ENCODE measurements around the gene ARHGAP22. TPM values are rescaled to one million over a fixed set of nuclear protein-coding genes. Genes with fewer than 3 reads are reported as not detected.

The ARHGAP22 gene
- total RNA-seq, 1 experiment from 2014 or later, result 9.9 TPM

GRCh38 chr10:48452879-48453412, 151.9 kb downstream of the ARHGAP22 start:
- H3K9me3 ChIP-seq (ENCODE audit: control insufficient read depth in 1 of 2, insufficient read depth in 1 of 2, low read depth in 1 of 2, low read length in 2 of 2), result no peaks in the 10 kb centered on the region
- H3K4me3 ChIP-seq (replicated peaks in 1 of 2; ENCODE audit: low read depth in 1 of 2, low read length in 2 of 2), result no peak overlapping the region
- no peak overlapping the region for H2AFZ ChIP-seq (ENCODE audit: low read depth, low read length, poor library complexity, severe bottlenecking)
- DNase-seq (ENCODE audit: low read depth, low spot score) (no peak), ATAC-seq (no peak)
- no peaks in the 10 kb centered on the region for H3K79me2 ChIP-seq (ENCODE audit: insufficient read depth, low read length)
- H3K4me1 ChIP-seq (ENCODE audit: control insufficient read depth in 1 of 2, insufficient read depth in 2 of 2, low read length in 2 of 2), result no peaks in the 10 kb centered on the region; a peak in 1 of 4 replicates
- H3K9ac ChIP-seq (ENCODE audit: low read length), result no peak overlapping the region
- no peaks in the 10 kb centered on the region for H3K9me2 ChIP-seq (ENCODE audit: insufficient read depth)
- no peaks in the 10 kb centered on the region for H3K36me3 ChIP-seq (ENCODE audit: control insufficient read depth in 1 of 2, insufficient read depth in 2 of 2, low read length in 2 of 2)
- ChIA-PET POLR2A (no interaction called here), RAD21 (ENCODE audit: low non-redundant PET in 1 of 2, low total read pairs in 2 of 2, uncharacterized antibody in 2 of 2, unreplicated experiment in 2 of 2) (no interaction called here), CTCF (no interaction called here)
- TF ChIP-seq SIN3A (IDR thresholded peaks at IDR 0.05; ENCODE audit: low read depth) (no peak), ZFX (IDR thresholded peaks at IDR 0.05) (no peak), POLR2A (IDR thresholded peaks at IDR 0.05; ENCODE audit: borderline replicate concordance, extremely low read depth, insufficient read depth, insufficient read length) (no peak), RAD21 (IDR thresholded peaks at IDR 0.05; ENCODE audit: low read depth) (no peak), ELF1 (IDR thresholded peaks at IDR 0.05; ENCODE audit: borderline replicate concordance, low read depth) (no peak)
- intact Hi-C loops (cut with micrococcal nuclease), result no loop called here
- H4K20me1 ChIP-seq (ENCODE audit: insufficient read depth), result no peaks in the 10 kb centered on the region
- H3K4me2 ChIP-seq (ENCODE audit: low read length), result no peak overlapping the region
- H3K27me3 ChIP-seq (ENCODE audit: insufficient read depth, low read length), result no peaks in the 10 kb centered on the region
- no peak overlapping the region for H3K27ac ChIP-seq (ENCODE audit: low read depth, low read length)
- no TSS peak for BruUV-seq (replicated peaks)

GRCh38 chr10:48451969-48452878, 152.6 kb downstream of the ARHGAP22 start:
- BruUV-seq (replicated peaks), result no TSS peak
- CTCF ChIA-PET, result no interaction called here
- no peak for TF ChIP-seq ZNF274 (IDR thresholded peaks at IDR 0.05; ENCODE audit: low read depth, low read length)
- no peak for TF ChIP-seq TCF7L2 (IDR thresholded peaks at IDR 0.05; ENCODE audit: borderline replicate concordance, extremely low read depth, insufficient read depth, insufficient read length)
- no peak for TF ChIP-seq JUND (IDR thresholded peaks at IDR 0.05)
- no peak for TF ChIP-seq SIN3A (IDR thresholded peaks at IDR 0.05; ENCODE audit: low read depth)
- no peak for TF ChIP-seq POLR2A (IDR thresholded peaks at IDR 0.05; ENCODE audit: borderline replicate concordance, extremely low read depth, insufficient read depth, insufficient read length)
- no peak for TF ChIP-seq EGR1 (IDR thresholded peaks at IDR 0.05; ENCODE audit: low read depth)
- TF ChIP-seq EZH2phosphoT487 (IDR thresholded peaks at IDR 0.05; ENCODE audit: borderline replicate concordance), result no peak
- no peak for TF ChIP-seq POLR2AphosphoS5 (IDR thresholded peaks at IDR 0.05; ENCODE audit: low read depth, low read length)
- no peak for TF ChIP-seq ZFX (IDR thresholded peaks at IDR 0.05)
- TF ChIP-seq SRF (IDR thresholded peaks at IDR 0.05; ENCODE audit: low read depth), result no peak
- TF ChIP-seq CTCF (IDR thresholded peaks at IDR 0.05 in 2 of 3, conservative IDR thresholded peaks at IDR 0.05 in 1 of 3; ENCODE audit: borderline replicate concordance in 1 of 3, insufficient read depth in 1 of 3, low read depth in 2 of 3, low read length in 2 of 3), result no peak
- no peak for TF ChIP-seq RAD21 (IDR thresholded peaks at IDR 0.05; ENCODE audit: low read depth)
- TF ChIP-seq CEBPB (IDR thresholded peaks at IDR 0.05; ENCODE audit: low read depth), result no peak
- TF ChIP-seq ZBTB33 (IDR thresholded peaks at IDR 0.05; ENCODE audit: extremely low read depth, insufficient replicate concordance, low read length), result no peak

More at GRCh38 chr10:48451969-48452878, 152.6 kb downstream of the ARHGAP22 start:
- Histone ChIP-seq H3K27me3 (ENCODE audit: insufficient read depth, low read length) (no peaks in the 10 kb centered on the region), H3K9ac (ENCODE audit: low read length) (no peak overlapping the region), H3K9me3 (ENCODE audit: control insufficient read depth in 1 of 2, insufficient read depth in 1 of 2, low read depth in 1 of 2, low read length in 2 of 2) (no peaks in the 10 kb centered on the region), H3K36me3 (ENCODE audit: control insufficient read depth in 1 of 2, insufficient read depth in 2 of 2, low read length in 2 of 2) (no peaks in the 10 kb centered on the region), H3K4me3 (replicated peaks in 1 of 2; ENCODE audit: low read depth in 1 of 2, low read length in 2 of 2) (no peak overlapping the region), H2AFZ (ENCODE audit: low read depth, low read length, poor library complexity, severe bottlenecking) (no peak overlapping the region), H4K20me1 (ENCODE audit: insufficient read depth) (no peaks in the 10 kb centered on the region), H3K4me1 (ENCODE audit: control insufficient read depth in 1 of 2, insufficient read depth in 2 of 2, low read length in 2 of 2) (no peaks in the 10 kb centered on the region; a peak in 1 of 4 replicates), H3K79me2 (ENCODE audit: insufficient read depth, low read length) (no peaks in the 10 kb centered on the region), H3K27ac (ENCODE audit: low read depth, low read length) (no peak overlapping the region), H3K9me2 (ENCODE audit: insufficient read depth) (no peaks in the 10 kb centered on the region), H3K4me2 (ENCODE audit: low read length) (no peak overlapping the region)
- ChIA-PET RAD21 (ENCODE audit: low non-redundant PET in 1 of 2, low total read pairs in 2 of 2, uncharacterized antibody in 2 of 2, unreplicated experiment in 2 of 2) (no interaction called here), POLR2A (no interaction called here)
- ATAC-seq (no peak), DNase-seq (ENCODE audit: low read depth, low spot score) (no peak)
- intact Hi-C loops (cut with micrococcal nuclease), result no loop called here

Data from HCT116 (cell line).